ENCODE results near the gene SAMD3.
"Not testable (repeated sequence)": the region's sequence is repeated elsewhere in the genome, so short reads cannot be mapped to it uniquely, and the experiment has no call there.

Gene SAMD3

GRCh38 chr6:130129762-130130246, 92.9 kb downstream of the SAMD3 start:
- no peak for DNase-seq (ENCODE audit: low spot score)

GRCh38 chr6:130128326-130128725, 94.4 kb downstream of the SAMD3 start:
- no peak for DNase-seq (ENCODE audit: low spot score)

GRCh38 chr6:130127195-130127594, 95.6 kb downstream of the SAMD3 start:
- no peak for DNase-seq (ENCODE audit: low spot score)

- no peak for DNase-seq (ENCODE audit: low spot score)
These were observed 100.5 kb downstream of the SAMD3 start for GRCh38 chr6:130122243-130122642.

- no peak for DNase-seq (ENCODE audit: low spot score)
These were observed 102.0 kb downstream of the SAMD3 start for GRCh38 chr6:130120731-130121130.

- no peak for DNase-seq (ENCODE audit: low spot score)
These were observed 103.5 kb downstream of the SAMD3 start for GRCh38 chr6:130119211-130119610.

- no peak for DNase-seq (ENCODE audit: low spot score)
These were observed 104.5 kb downstream of the SAMD3 start for GRCh38 chr6:130118236-130118635.

GRCh38 chr6:130117187-130117701, 105.5 kb downstream of the SAMD3 start:
- not testable (repeated sequence) for DNase-seq (ENCODE audit: low spot score)

- no peak for DNase-seq (ENCODE audit: low spot score)
These were observed 106.5 kb downstream of the SAMD3 start for GRCh38 chr6:130116273-130116672.

GRCh38 chr6:130115036-130115435, 107.7 kb downstream of the SAMD3 start:
- DNase-seq (ENCODE audit: low spot score), result no peak

- no peak for DNase-seq (ENCODE audit: low spot score)
These were observed 109.5 kb downstream of the SAMD3 start for GRCh38 chr6:130113201-130113710.

GRCh38 chr6:130111031-130111430, 111.7 kb downstream of the SAMD3 start:
- no peak for DNase-seq (ENCODE audit: low spot score)

GRCh38 chr6:130107710-130108109, 115.0 kb downstream of the SAMD3 start:
- DNase-seq (ENCODE audit: low spot score), result no peak

GRCh38 chr6:130105996-130106704, 116.6 kb downstream of the SAMD3 start:
- DNase-seq (ENCODE audit: low spot score), result no peak

GRCh38 chr6:130099119-130099518, 123.6 kb downstream of the SAMD3 start:
- DNase-seq (ENCODE audit: low spot score), result no peak

GRCh38 chr6:130098317-130098716, 124.4 kb downstream of the SAMD3 start:
- no peak for DNase-seq (ENCODE audit: low spot score)

All from SW480 (cell line).